GM12878 (cell line): ENCODE data around the gene BUD23. TPM values are rescaled to one million over a fixed set of nuclear protein-coding genes. Genes with fewer than 3 reads are reported as not detected.

Source experiments
- ATAC-seq: fragments of 200-7000 bp; cut with Tn5 transposase; 3 replicates; pipeline ENCODE4 v1.9.1; 2020; ENCODE audit warnings: mild to moderate bottlenecking, moderate library complexity
- BruUV-seq: library from RNA; stranded (reverse); fragments of 400-500 nt; replicated peaks from 2 replicates; lab custom pipeline; 2021; lab: Mats Ljungman, UMichigan
- CTCF ChIA-PET: fragments of 300-600 bp; sonication (Branson Sonifier 250); formaldehyde crosslinking; extraction: SDS; loops from one replicate; lab custom pipeline; 2021; ENCODE audit warnings: inconsistent platforms; lab: Yijun Ruan, JAX
- POLR2A ChIA-PET: fragments of 350-600 bp; formaldehyde crosslinking; extraction: SDS; loops from one replicate; lab custom pipeline; 2021; ENCODE audit warnings: inconsistent platforms; lab: Charles Lee
- RAD21 ChIA-PET: fragments of 300-600 bp; sonication (Branson Sonifier 250); formaldehyde crosslinking; loops from one replicate; lab custom pipeline; 2023; ENCODE audit warnings: antibody characterized with exemption; ENCODE audit not compliant: unreplicated experiment; lab: Charles Lee
- SMC1A ChIA-PET: fragments of 300-600 bp; sonication (Branson Sonifier 250); formaldehyde crosslinking; loops from one replicate; lab custom pipeline; 2023; ENCODE audit not compliant: unreplicated experiment, uncharacterized antibody; lab: Charles Lee
- DNase-seq: peaks from one replicate; pipeline ENCODE4 v3.0.0-alpha.2; 2011; ENCODE audit warnings: low read depth, low spot score
- FAIRE-seq: peaks from 3 replicates; lab custom pipeline; 2011; peaks lifted over from hg19 to GRCh38; lab: Jason Lieb, UNC
- H2AFZ ChIP-seq: 2 replicates; pipeline ENCODE4 v1.6.0; 2011; ENCODE audit warnings: low read depth, low read length, control low read depth; ENCODE audit not compliant: control insufficient read depth
- H3K27ac ChIP-seq: 2 replicates; pipeline ENCODE4 v1.5.1; 2011; ENCODE audit warnings: control low read depth; ENCODE audit not compliant: control insufficient read depth, insufficient read depth
- H3K27me3 ChIP-seq, 2 experiments: replicated peaks in 1 of 2; 2 replicates each; pipeline versions ENCODE4 v1.6.0 to v1.6.1; 2011; ENCODE audit warnings: low read length in 1 of 2; ENCODE audit not compliant: control insufficient read depth in 2 of 2, insufficient read depth in 2 of 2
- H3K36me3 ChIP-seq, 2 experiments: 2 replicates each; pipeline ENCODE4 v1.5.1; 2011; ENCODE audit warnings: low read length in 1 of 2; ENCODE audit not compliant: control insufficient read depth in 2 of 2, insufficient read depth in 2 of 2
- H3K4me1 ChIP-seq: 2 replicates; pipeline ENCODE4 v1.6.1; 2011; ENCODE audit warnings: mild to moderate bottlenecking, low read length, moderate library complexity, mixed read lengths; ENCODE audit not compliant: control insufficient read depth, insufficient read depth
- H3K4me2 ChIP-seq: 2 replicates; pipeline ENCODE4 v1.6.0; 2011; ENCODE audit warnings: control low read depth; ENCODE audit not compliant: control insufficient read depth, insufficient read depth
- H3K4me3 ChIP-seq: fragments of 200-600 bp; sonication (generic); 2 replicates; pipeline ENCODE4 v1.5.1; 2016
- H3K79me2 ChIP-seq: 2 replicates; pipeline ENCODE4 v1.6.0; 2011; ENCODE audit warnings: low read length; ENCODE audit not compliant: control insufficient read depth, insufficient read depth
- H3K9ac ChIP-seq: 2 replicates; pipeline ENCODE4 v1.8.0; 2011; ENCODE audit warnings: low read length, control low read depth, mixed read lengths; ENCODE audit not compliant: control insufficient read depth, insufficient read depth
- H3K9me3 ChIP-seq: replicated peaks from 3 replicates; pipeline ENCODE4 v1.5.1; 2011; ENCODE audit warnings: mild to moderate bottlenecking, low read length; ENCODE audit not compliant: control insufficient read depth, insufficient read depth
- H4K20me1 ChIP-seq: 2 replicates; pipeline ENCODE4 v1.6.0; 2011; ENCODE audit not compliant: control insufficient read depth, insufficient read depth
- CHD2 ChIP-seq: IDR thresholded peaks from 2 replicates; pipeline ENCODE4 v1.6.1; 2011; ENCODE audit warnings: low read depth, low read length, improper control_type of control experiment, borderline replicate concordance
- HDAC6 ChIP-seq: fragments of 200-600 bp; sonication (generic); IDR thresholded peaks from one replicate; pipeline ENCODE4 v1.8.0; 2017; ENCODE audit warnings: antibody characterized with exemption; ENCODE audit not compliant: unreplicated experiment
- IRF5 ChIP-seq: fragments of 450-650 bp; IDR thresholded peaks from 2 replicates; pipeline ENCODE4 v1.6.1; 2017; ENCODE audit warnings: borderline replicate concordance
- JUND ChIP-seq: IDR thresholded peaks from 2 replicates; pipeline ENCODE4 v1.6.1; 2012; ENCODE audit warnings: low read depth, mild to moderate bottlenecking, low read length, improper control_type of control experiment, moderate library complexity
- MLLT1 ChIP-seq: fragments of 450-650 bp; IDR thresholded peaks from 2 replicates; pipeline ENCODE4 v1.6.1; 2016; ENCODE audit warnings: mild to moderate bottlenecking
- MYC ChIP-seq: IDR thresholded peaks from 2 replicates; pipeline ENCODE4 v1.6.1; 2011; ENCODE audit warnings: mild to moderate bottlenecking, low read length, moderate library complexity, inconsistent platforms; ENCODE audit not compliant: insufficient read depth, insufficient replicate concordance, insufficient read length, severe bottlenecking
- SMC3 ChIP-seq: IDR thresholded peaks from 2 replicates; pipeline ENCODE4 v1.6.1; 2011; ENCODE audit warnings: low read length, improper control_type of control experiment, borderline replicate concordance
- ZNF622 ChIP-seq: fragments of 450-650 bp; IDR thresholded peaks from 2 replicates; pipeline ENCODE4 v1.6.1; 2017; ENCODE audit warnings: mild to moderate bottlenecking, inconsistent platforms
- WGBS: methylation state at CpG from one replicate; pipeline ENCODE4 v1.1.6; 2016; ENCODE audit warnings: low lambda C conversion rate; ENCODE audit not compliant: insufficient replicate concordance, insufficient coverage; ENCODE audit errors: missing lambda C conversion rate; 5-methylcytosine and 5-hydroxymethylcytosine counted together
- in situ Hi-C: fragments of 300-500 bp; cut with MboI; formaldehyde crosslinking; loops from 9 replicates; pipeline ENCODE4 v1.14.3; 2018; ENCODE audit warnings: mixed read lengths
- intact Hi-C: fragments of 100-400 bp; cut with micrococcal nuclease; formaldehyde crosslinking; loops from one replicate; pipeline ENCODE4 v1.14.2; 2022; ENCODE audit not compliant: unreplicated experiment
- polyA plus RNA-seq, 11 experiments: library from polyadenylated mRNA; depleted of rRNA in 4 of 11; unstranded in 6 of 11; stranded (reverse) in 5 of 11; fragments of >200 nt; fragmentation: Nextera tagmentation in 4 of 11; fragmentation: Illumina TruSeq in 1 of 11; extraction: Ambion mirVana in 4 of 11; extraction: Trizol in 1 of 11; gene quantifications; 1 replicate in 1 of 11; 2 replicates in 10 of 11; pipeline versions ENCODE4 v1.2.1 to v1.2.3, GENCODE V29; 2011 to 2016; ENCODE audit warnings: inconsistent platforms in 2 of 11, missing spikeins in 2 of 11, low read depth in 1 of 11
- total RNA-seq, 4 experiments: library from RNA; depleted of rRNA in 3 of 4; stranded (reverse); fragments of >200 nt in 3 of 4; fragmentation: Illumina TruSeq in 1 of 4; extraction: Trizol in 1 of 4; gene quantifications; 2 replicates each; pipeline versions ENCODE4 v1.2.1 to v1.2.3, GENCODE V29; 2013 to 2021
- TF ChIP-seq, protein P1 (sequence below): fragments of 450-650 bp; IDR thresholded peaks from 2 replicates; pipeline ENCODE4 v1.6.1; 2017; ENCODE audit warnings: mild to moderate bottlenecking, moderate library complexity
- TF ChIP-seq, protein P2 (sequence below), 3 experiments: IDR thresholded peaks in 2 of 3; conservative IDR thresholded peaks in 1 of 3; 2 replicates each; pipeline ENCODE4 v1.5.1; 2011; ENCODE audit warnings: low read depth in 3 of 3, low read length in 3 of 3, mild to moderate bottlenecking in 3 of 3, control low read depth in 2 of 3, moderate library complexity in 2 of 3, inconsistent platforms in 1 of 3, mixed read lengths in 1 of 3; ENCODE audit not compliant: control insufficient read depth in 2 of 3, insufficient read depth in 1 of 3; ENCODE audit errors: extremely low read depth in 1 of 3

The BUD23 gene
- total and polyA plus RNA-seq, 10 of the 15 experiments (the other 5 are each of a cell fraction or from before 2014, with no cell fraction given), result 36.4 to 138 (median 99.5) TPM

DNA sequence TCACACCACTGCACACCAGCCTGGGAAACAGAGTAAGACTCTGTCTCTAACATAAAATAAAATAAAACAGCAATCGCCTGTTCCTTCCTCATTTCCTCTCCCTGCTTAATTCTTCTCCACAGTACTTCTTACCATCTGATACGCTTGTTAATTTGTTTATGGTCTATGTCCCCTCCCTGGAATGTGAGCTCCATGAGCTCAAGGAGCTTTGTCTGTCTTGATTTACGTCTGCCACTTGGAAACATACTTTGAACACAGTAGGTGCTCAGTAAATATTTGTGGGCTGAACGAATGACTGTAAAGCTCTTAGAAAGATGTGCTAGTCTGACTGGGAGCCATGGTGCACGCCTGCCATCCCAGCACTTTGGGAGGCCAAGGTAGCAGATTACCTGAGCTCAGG lies 45.2 kb downstream of the BUD23 start:
- H2AFZ ChIP-seq, result no peak overlapping the region
- WGBS, result 41% methylated on average over 5 of the region's 5 CpGs
- DNase-seq, result no peak
- no peak for ATAC-seq
- H3K4me3 ChIP-seq, result no peak overlapping the region
- intact Hi-C loops, result loop anchor here (5.0 kb wide), 2 partner anchors 61 to 101 kb away; partner anchors contain the start of gene VPS37D
- FAIRE-seq, result no peak
- H4K20me1 ChIP-seq, result no peaks in the 10 kb centered on the region
- in situ Hi-C loops, result no loop called here
- no peak overlapping the region for H3K27ac ChIP-seq
- CTCF ChIA-PET, result interaction anchor here (0.6 to 1.7 kb wide), 7 partner anchors 8 to 206 kb away, joined by 3 to 16 read pairs (median 3); partner anchors contain the start of gene ABHD11
- no peaks in the 10 kb centered on the region for H3K27me3 ChIP-seq
- POLR2A ChIA-PET, result no interaction called here
- H3K9me3 ChIP-seq, result no peaks in the 10 kb centered on the region
- no peak overlapping the region for H3K9ac ChIP-seq
- no TSS peak for BruUV-seq
- TF ChIP-seq HDAC6 (no peak), SMC3 (no peak), JUND (no peak), ZNF622 (no peak), MLLT1 (no peak), MYC (no peak), IRF5 (no peak), CHD2 (no peak)
- TF ChIP-seq, protein P1, sequence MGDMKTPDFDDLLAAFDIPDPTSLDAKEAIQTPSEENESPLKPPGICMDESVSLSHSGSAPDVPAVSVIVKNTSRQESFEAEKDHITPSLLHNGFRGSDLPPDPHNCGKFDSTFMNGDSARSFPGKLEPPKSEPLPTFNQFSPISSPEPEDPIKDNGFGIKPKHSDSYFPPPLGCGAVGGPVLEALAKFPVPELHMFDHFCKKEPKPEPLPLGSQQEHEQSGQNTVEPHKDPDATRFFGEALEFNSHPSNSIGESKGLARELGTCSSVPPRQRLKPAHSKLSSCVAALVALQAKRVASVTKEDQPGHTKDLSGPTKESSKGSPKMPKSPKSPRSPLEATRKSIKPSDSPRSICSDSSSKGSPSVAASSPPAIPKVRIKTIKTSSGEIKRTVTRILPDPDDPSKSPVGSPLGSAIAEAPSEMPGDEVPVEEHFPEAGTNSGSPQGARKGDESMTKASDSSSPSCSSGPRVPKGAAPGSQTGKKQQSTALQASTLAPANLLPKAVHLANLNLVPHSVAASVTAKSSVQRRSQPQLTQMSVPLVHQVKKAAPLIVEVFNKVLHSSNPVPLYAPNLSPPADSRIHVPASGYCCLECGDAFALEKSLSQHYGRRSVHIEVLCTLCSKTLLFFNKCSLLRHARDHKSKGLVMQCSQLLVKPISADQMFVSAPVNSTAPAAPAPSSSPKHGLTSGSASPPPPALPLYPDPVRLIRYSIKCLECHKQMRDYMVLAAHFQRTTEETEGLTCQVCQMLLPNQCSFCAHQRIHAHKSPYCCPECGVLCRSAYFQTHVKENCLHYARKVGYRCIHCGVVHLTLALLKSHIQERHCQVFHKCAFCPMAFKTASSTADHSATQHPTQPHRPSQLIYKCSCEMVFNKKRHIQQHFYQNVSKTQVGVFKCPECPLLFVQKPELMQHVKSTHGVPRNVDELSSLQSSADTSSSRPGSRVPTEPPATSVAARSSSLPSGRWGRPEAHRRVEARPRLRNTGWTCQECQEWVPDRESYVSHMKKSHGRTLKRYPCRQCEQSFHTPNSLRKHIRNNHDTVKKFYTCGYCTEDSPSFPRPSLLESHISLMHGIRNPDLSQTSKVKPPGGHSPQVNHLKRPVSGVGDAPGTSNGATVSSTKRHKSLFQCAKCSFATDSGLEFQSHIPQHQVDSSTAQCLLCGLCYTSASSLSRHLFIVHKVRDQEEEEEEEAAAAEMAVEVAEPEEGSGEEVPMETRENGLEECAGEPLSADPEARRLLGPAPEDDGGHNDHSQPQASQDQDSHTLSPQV, result no peak
- TF ChIP-seq, protein P2, sequence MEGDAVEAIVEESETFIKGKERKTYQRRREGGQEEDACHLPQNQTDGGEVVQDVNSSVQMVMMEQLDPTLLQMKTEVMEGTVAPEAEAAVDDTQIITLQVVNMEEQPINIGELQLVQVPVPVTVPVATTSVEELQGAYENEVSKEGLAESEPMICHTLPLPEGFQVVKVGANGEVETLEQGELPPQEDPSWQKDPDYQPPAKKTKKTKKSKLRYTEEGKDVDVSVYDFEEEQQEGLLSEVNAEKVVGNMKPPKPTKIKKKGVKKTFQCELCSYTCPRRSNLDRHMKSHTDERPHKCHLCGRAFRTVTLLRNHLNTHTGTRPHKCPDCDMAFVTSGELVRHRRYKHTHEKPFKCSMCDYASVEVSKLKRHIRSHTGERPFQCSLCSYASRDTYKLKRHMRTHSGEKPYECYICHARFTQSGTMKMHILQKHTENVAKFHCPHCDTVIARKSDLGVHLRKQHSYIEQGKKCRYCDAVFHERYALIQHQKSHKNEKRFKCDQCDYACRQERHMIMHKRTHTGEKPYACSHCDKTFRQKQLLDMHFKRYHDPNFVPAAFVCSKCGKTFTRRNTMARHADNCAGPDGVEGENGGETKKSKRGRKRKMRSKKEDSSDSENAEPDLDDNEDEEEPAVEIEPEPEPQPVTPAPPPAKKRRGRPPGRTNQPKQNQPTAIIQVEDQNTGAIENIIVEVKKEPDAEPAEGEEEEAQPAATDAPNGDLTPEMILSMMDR (IDR thresholded peaks at IDR 0.05 in 2 of 3, conservative IDR thresholded peaks at IDR 0.05 in 1 of 3; ENCODE audit: control insufficient read depth in 2 of 3, extremely low read depth in 1 of 3, insufficient read depth in 1 of 3, low read depth in 3 of 3, low read length in 3 of 3), result no peak
- TF ChIP-seq, all 136 proteins: peak for 0
- no peaks in the 10 kb centered on the region; the same call in 1 of the 2 replicates for H3K4me1 ChIP-seq
- no peaks in the 10 kb centered on the region for H3K79me2 ChIP-seq
- H3K36me3 ChIP-seq, result no peaks in the 10 kb centered on the region
- ChIA-PET RAD21 (interaction anchor here (0.5 to 2.0 kb wide), 2 partner anchors 31 to 122 kb away, joined by 3 to 10 read pairs; no protein-coding TSS in a partner anchor), SMC1A (interaction anchor here (0.6 to 1.3 kb wide), 2 partner anchors 62 to 564 kb away, joined by 3 read pairs; no protein-coding TSS in a partner anchor)
- no peak overlapping the region for H3K4me2 ChIP-seq
